ENCODE data around the gene SLAMF1. TPM values are rescaled to one million over a fixed set of nuclear protein-coding genes. Genes with fewer than 3 reads are reported as not detected.

The SLAMF1 gene
- polyA plus RNA-seq, 3 donors: 0.13 to 0.65 TPM; not detected in 1

- 100% methylated on average over 1 of the region's 2 CpGs for WGBS (ENCODE audit: insufficient coverage)
Observed at GRCh38 chr1:160640359-160641123, 6.3 kb downstream of the SLAMF1 start.

DNA sequence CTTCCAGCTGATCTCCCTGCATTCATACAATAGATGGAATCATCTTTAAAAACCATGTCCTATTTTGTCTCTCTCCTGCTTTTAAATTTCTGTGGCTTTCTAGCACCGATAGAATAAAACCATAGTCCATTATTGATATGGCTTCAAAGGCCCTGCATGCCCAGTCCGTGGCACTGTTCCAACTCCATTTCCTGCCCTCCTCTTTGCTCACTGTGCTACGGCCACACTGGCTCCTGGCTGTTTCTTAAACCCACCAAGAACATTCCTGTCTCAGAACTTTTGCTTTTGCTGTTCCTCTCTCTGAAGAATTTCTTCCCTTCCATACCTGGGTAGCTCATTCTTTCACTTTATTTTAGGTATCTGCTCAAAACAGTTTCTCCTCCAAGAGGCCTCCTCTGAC, 7.2 kb downstream of the SLAMF1 start:
- Histone ChIP-seq H3K27ac (ENCODE audit: low read depth in 1 of 2, low read length in 2 of 2) (no peak overlapping the region), H3K4me3 (replicated peaks in 1 of 3; ENCODE audit: low read depth in 2 of 3, low read length in 3 of 3) (no peak overlapping the region), H3K4me2 (replicated peaks; ENCODE audit: extremely low read depth, low read length, poor library complexity, severe bottlenecking) (no peak overlapping the region), H3K79me2 (ENCODE audit: insufficient read depth, low read length) (no peaks in the 10 kb centered on the region), H3K36me3 (replicated peaks in 1 of 2; ENCODE audit: control insufficient read depth in 1 of 2, insufficient read depth in 2 of 2, low read length in 2 of 2) (no peaks in the 10 kb centered on the region), H3K9ac (ENCODE audit: insufficient read depth, low read length, poor library complexity, severe bottlenecking) (no peak overlapping the region), H3K27me3 (ENCODE audit: control insufficient read depth in 2 of 2, insufficient read depth in 2 of 2, low read length in 2 of 2) (no peaks in the 10 kb centered on the region), H4K20me1 (ENCODE audit: insufficient read depth, low read length) (no peaks in the 10 kb centered on the region), H3K4me1 (ENCODE audit: control insufficient read depth in 1 of 2, insufficient read depth in 2 of 2, low read length in 2 of 2) (peaks cover 21 to 28% of the 10 kb centered on the region in 2 donors), H2AFZ (ENCODE audit: insufficient read depth, low read depth, low read length, poor library complexity, severe bottlenecking) (no peak overlapping the region), H3K9me3 (replicated peaks in 1 of 2; ENCODE audit: control insufficient read depth in 1 of 2, insufficient read depth in 1 of 2, low read length in 2 of 2) (no peaks in the 10 kb centered on the region)
- 7% methylated on average over 3 of the region's 3 CpGs for WGBS (ENCODE audit: insufficient coverage)
- Mint-ChIP-seq H3K9me3 (peaks cover 0 to 2% (median 0%) of the 10 kb centered on the region in 7 donors), H3K36me3 (peaks cover 4 to 10% of the 10 kb centered on the region in 2 donors), H3K4me3 (no peak overlapping the region), H3K27me3 (ENCODE audit: low read depth in 3 of 3) (peaks cover 0 to 4% (median 0%) of the 10 kb centered on the region in 3 donors), H3K27ac (peak overlapping the region in 3 of 7 donors; percentile 1 to 47 (median 11)), H3K4me1 (peaks cover 37% of the 10 kb centered on the region)
- no peak for DNase-seq
- intact Hi-C loops (cut with micrococcal nuclease): no loop called here
- TF ChIP-seq, protein P1, sequence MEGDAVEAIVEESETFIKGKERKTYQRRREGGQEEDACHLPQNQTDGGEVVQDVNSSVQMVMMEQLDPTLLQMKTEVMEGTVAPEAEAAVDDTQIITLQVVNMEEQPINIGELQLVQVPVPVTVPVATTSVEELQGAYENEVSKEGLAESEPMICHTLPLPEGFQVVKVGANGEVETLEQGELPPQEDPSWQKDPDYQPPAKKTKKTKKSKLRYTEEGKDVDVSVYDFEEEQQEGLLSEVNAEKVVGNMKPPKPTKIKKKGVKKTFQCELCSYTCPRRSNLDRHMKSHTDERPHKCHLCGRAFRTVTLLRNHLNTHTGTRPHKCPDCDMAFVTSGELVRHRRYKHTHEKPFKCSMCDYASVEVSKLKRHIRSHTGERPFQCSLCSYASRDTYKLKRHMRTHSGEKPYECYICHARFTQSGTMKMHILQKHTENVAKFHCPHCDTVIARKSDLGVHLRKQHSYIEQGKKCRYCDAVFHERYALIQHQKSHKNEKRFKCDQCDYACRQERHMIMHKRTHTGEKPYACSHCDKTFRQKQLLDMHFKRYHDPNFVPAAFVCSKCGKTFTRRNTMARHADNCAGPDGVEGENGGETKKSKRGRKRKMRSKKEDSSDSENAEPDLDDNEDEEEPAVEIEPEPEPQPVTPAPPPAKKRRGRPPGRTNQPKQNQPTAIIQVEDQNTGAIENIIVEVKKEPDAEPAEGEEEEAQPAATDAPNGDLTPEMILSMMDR (IDR thresholded peaks at IDR 0.05): no peak

More at GRCh38 chr1:160640359-160641123, 6.3 kb downstream of the SLAMF1 start:
- H3K9me3 ChIP-seq (replicated peaks in 1 of 2; ENCODE audit: control insufficient read depth in 1 of 2, insufficient read depth in 1 of 2, low read length in 2 of 2): no peaks in the 10 kb centered on the region
- H3K4me3 Mint-ChIP-seq: no peak overlapping the region
- TF ChIP-seq, protein P1 (IDR thresholded peaks at IDR 0.05): no peak
- H4K20me1 ChIP-seq (ENCODE audit: insufficient read depth, low read length): no peaks in the 10 kb centered on the region
- H3K4me1 Mint-ChIP-seq: peaks cover 39% of the 10 kb centered on the region
- peak overlapping the region in 2 of 7 donors; percentile 15 to 47 for H3K27ac Mint-ChIP-seq
- H3K36me3 Mint-ChIP-seq: peaks cover 4 to 12% of the 10 kb centered on the region in 2 donors
- H3K27ac ChIP-seq (ENCODE audit: low read depth in 1 of 2, low read length in 2 of 2): peak overlapping the region in 1 of 2 donors; percentile 75
- H3K27me3 ChIP-seq (ENCODE audit: control insufficient read depth in 2 of 2, insufficient read depth in 2 of 2, low read length in 2 of 2): no peaks in the 10 kb centered on the region
- H3K36me3 ChIP-seq (replicated peaks in 1 of 2; ENCODE audit: control insufficient read depth in 1 of 2, insufficient read depth in 2 of 2, low read length in 2 of 2): no peaks in the 10 kb centered on the region
- peak overlapping the region in 1 of 3 experiments; percentile 22 for H3K4me3 ChIP-seq (replicated peaks in 1 of 3; ENCODE audit: low read depth in 2 of 3, low read length in 3 of 3)
- H2AFZ ChIP-seq (ENCODE audit: insufficient read depth, low read depth, low read length, poor library complexity, severe bottlenecking): no peak overlapping the region
- peaks cover 0 to 1% (median 0%) of the 10 kb centered on the region in 7 donors for H3K9me3 Mint-ChIP-seq
- H3K4me2 ChIP-seq (replicated peaks; ENCODE audit: extremely low read depth, low read length, poor library complexity, severe bottlenecking): peak overlapping the region; percentile 9
- H3K27me3 Mint-ChIP-seq (ENCODE audit: low read depth in 3 of 3): peaks cover 0 to 4% (median 0%) of the 10 kb centered on the region in 3 donors
- H3K9ac ChIP-seq (ENCODE audit: insufficient read depth, low read length, poor library complexity, severe bottlenecking): no peak overlapping the region
- H3K79me2 ChIP-seq (ENCODE audit: insufficient read depth, low read length): no peaks in the 10 kb centered on the region
- DNase-seq: peak in 1 of 3 donors; percentile 34
- intact Hi-C loops (cut with micrococcal nuclease): no loop called here
- peaks cover 21 to 28% of the 10 kb centered on the region in 2 donors for H3K4me1 ChIP-seq (ENCODE audit: control insufficient read depth in 1 of 2, insufficient read depth in 2 of 2, low read length in 2 of 2)

Measured in CD14-positive monocyte (primary cell).